ENCODE data around the gene ST8SIA1. TPM values are rescaled to one million over a fixed set of nuclear protein-coding genes. Genes with fewer than 3 reads are reported as not detected.

ST8SIA1 gene
- total RNA-seq, 4 donors from 2014 or later, result 2.6 to 9.5 (median 7.3) TPM

- intact Hi-C loops (cut with DNase I; ENCODE audit: low total_unique reads), result no loop called here
- no peak for DNase-seq (ENCODE audit: low spot score in 2 of 2)
- TF ChIP-seq, protein P1, sequence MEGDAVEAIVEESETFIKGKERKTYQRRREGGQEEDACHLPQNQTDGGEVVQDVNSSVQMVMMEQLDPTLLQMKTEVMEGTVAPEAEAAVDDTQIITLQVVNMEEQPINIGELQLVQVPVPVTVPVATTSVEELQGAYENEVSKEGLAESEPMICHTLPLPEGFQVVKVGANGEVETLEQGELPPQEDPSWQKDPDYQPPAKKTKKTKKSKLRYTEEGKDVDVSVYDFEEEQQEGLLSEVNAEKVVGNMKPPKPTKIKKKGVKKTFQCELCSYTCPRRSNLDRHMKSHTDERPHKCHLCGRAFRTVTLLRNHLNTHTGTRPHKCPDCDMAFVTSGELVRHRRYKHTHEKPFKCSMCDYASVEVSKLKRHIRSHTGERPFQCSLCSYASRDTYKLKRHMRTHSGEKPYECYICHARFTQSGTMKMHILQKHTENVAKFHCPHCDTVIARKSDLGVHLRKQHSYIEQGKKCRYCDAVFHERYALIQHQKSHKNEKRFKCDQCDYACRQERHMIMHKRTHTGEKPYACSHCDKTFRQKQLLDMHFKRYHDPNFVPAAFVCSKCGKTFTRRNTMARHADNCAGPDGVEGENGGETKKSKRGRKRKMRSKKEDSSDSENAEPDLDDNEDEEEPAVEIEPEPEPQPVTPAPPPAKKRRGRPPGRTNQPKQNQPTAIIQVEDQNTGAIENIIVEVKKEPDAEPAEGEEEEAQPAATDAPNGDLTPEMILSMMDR (IDR thresholded peaks at IDR 0.05), result no peak
- TF ChIP-seq POLR2A (IDR thresholded peaks at IDR 0.05), result no peak
- no peak overlapping the region for H3K4me3 ChIP-seq (ENCODE audit: low read depth, poor library complexity, severe bottlenecking)
Measured at GRCh38 chr12:22372277-22372837, 37.9 kb upstream of the ST8SIA1 start.

DNA sequence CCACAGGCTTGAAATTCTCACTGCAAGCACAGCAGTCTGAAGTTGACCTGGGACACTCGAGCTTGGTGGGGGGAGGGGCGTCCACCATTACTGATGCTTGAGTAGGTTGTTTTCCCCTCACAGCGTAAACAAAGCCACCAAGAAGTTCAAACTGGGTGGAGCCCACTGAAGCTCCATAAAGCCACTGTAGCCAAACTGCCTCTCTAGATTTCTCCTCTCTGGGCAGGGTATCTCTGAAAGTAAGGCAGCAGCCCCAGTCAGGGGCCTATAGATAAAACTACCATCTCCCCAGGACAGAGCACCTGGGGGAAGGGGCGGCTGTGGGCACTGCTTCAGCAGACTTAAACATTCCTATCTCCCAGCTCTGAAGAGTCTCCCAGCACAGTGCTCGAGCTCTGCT lies 31.7 kb upstream of the ST8SIA1 start:
- DNase-seq (ENCODE audit: low spot score in 2 of 2), result no peak
- TF ChIP-seq, protein P1 (IDR thresholded peaks at IDR 0.05), result no peak
- TF ChIP-seq POLR2A (IDR thresholded peaks at IDR 0.05), result no peak
- 61 to 71% methylated on average over 5 of the region's 5 CpGs for WGBS, 2 donors

DNA sequence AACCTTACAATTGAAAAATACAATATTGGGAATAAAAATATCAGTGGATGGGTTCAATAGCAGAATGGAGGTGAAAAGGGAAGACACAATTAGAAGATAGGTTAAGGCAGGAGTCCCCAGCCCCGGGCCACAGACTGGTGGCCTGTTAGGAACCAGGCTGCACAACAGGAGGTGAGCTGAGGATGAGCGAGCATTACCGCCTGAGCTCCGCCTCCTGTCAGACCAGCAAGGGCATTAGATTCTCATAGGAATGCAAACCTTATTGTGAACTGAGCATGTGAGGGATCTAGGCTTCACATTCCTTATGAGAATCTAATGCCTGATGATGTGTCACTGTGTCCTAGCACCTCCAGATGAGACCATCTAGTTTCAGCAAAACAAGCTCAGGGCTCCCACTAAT lies 27.3 kb upstream of the ST8SIA1 start:
- H3K4me3 ChIP-seq (ENCODE audit: low read depth, poor library complexity, severe bottlenecking), result no peak overlapping the region
- DNase-seq (ENCODE audit: low spot score in 2 of 2), result no peak
- intact Hi-C loops (cut with DNase I; ENCODE audit: low total_unique reads), result no loop called here
- TF ChIP-seq, protein P1 (IDR thresholded peaks at IDR 0.05), result no peak
- TF ChIP-seq POLR2A (IDR thresholded peaks at IDR 0.05), result no peak
- WGBS, 2 donors, result 79 to 90% methylated on average over 4 of the region's 4 CpGs

More for the DNA sequence above, 31.7 kb upstream of the ST8SIA1 start:
- H3K4me3 ChIP-seq (ENCODE audit: low read depth, poor library complexity, severe bottlenecking), result no peak overlapping the region
- intact Hi-C loops (cut with DNase I; ENCODE audit: low total_unique reads), result no loop called here

GRCh38 chr12:22360774-22361173 lies 26.3 kb upstream of the ST8SIA1 start:
- intact Hi-C loops (cut with DNase I; ENCODE audit: low total_unique reads), result no loop called here
- DNase-seq (ENCODE audit: low spot score in 2 of 2), result no peak
- H3K4me3 ChIP-seq (ENCODE audit: low read depth, poor library complexity, severe bottlenecking), result no peak overlapping the region
- WGBS, 2 donors, result 65 to 77% methylated on average over 5 of the region's 5 CpGs
- TF ChIP-seq POLR2A (IDR thresholded peaks at IDR 0.05), result no peak
- TF ChIP-seq, protein P1 (IDR thresholded peaks at IDR 0.05), result no peak

DNA sequence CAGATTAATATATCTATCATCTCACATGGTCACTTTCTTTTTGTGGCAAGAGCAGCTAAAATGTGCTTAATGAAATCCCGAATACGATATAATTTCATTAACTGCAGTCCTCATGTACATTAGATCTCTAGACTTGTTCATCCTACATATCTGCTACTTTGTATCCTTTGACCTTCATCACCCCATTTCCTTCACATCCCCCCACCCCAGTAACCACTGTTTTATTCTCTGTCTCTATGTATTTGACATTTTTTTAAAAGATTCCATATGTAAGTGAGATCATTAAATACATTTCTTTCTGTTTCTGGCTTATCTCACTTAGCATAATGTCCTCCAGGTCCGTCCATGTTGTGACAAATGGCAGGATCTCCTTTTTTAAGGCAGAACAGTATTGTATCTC lies 23.0 kb upstream of the ST8SIA1 start:
- no peak for TF ChIP-seq POLR2A (IDR thresholded peaks at IDR 0.05)
- TF ChIP-seq, protein P1 (IDR thresholded peaks at IDR 0.05), result no peak
- no peak for DNase-seq (ENCODE audit: low spot score in 2 of 2)
- WGBS, 2 donors, result 89 to 93% methylated on average over 3 of the region's 3 CpGs
- intact Hi-C loops (cut with DNase I; ENCODE audit: low total_unique reads), result no loop called here
- H3K4me3 ChIP-seq (ENCODE audit: low read depth, poor library complexity, severe bottlenecking), result no peak overlapping the region

- no peak for DNase-seq (ENCODE audit: low spot score in 2 of 2)
- TF ChIP-seq, protein P1 (IDR thresholded peaks at IDR 0.05), result no peak
- no peak for TF ChIP-seq POLR2A (IDR thresholded peaks at IDR 0.05)
- 88 to 89% methylated on average over 1 of the region's 1 CpG for WGBS, 2 donors
- intact Hi-C loops (cut with DNase I; ENCODE audit: low total_unique reads), result no loop called here
- no peak overlapping the region for H3K4me3 ChIP-seq (ENCODE audit: low read depth, poor library complexity, severe bottlenecking)
Measured at GRCh38 chr12:22356231-22356630, 21.7 kb upstream of the ST8SIA1 start.

Data from lower leg skin (tissue), 4 donors.